Ovary (tissue), 9 donors: Measurements from ENCODE around the gene KRT31. TPM values are rescaled to one million over a fixed set of nuclear protein-coding genes. Genes with fewer than 3 reads are reported as not detected.
"Not testable (repeated sequence)": the region's sequence is repeated elsewhere in the genome, so short reads cannot be mapped to it uniquely, and the experiment has no call there.

Experiments
- DNase-seq, 5 donors: peaks; one replicate each; pipeline ENCODE4 v3.0.0-alpha.2; 2019 to 2020
- H3K27ac ChIP-seq, 2 donors: fragments of 200-600 bp; one replicate each; pipeline versions ENCODE4 v1.5.1 to v1.8.0; 2019 to 2022
- H3K27me3 ChIP-seq: fragments of 200-600 bp; one replicate; pipeline ENCODE4 v1.8.0; 2022
- H3K36me3 ChIP-seq: fragments of 200-600 bp; sonication (generic); one replicate; pipeline ENCODE4 v1.5.1; 2019
- H3K4me1 ChIP-seq: one replicate; pipeline ENCODE4 v1.8.1; 2013; ENCODE audit warnings: mild to moderate bottlenecking, moderate library complexity; ENCODE audit not compliant: insufficient read depth
- H3K4me3 ChIP-seq: fragments of 200-600 bp; sonication (generic); one replicate; pipeline ENCODE4 v1.5.1; 2017
- H3K9me3 ChIP-seq, 2 donors: fragments of 200-600 bp in 1 of 2; sonication (generic) in 1 of 2; one replicate each; pipeline versions ENCODE4 v1.5.1 to v1.8.1; 2013 to 2019; ENCODE audit warnings: mild to moderate bottlenecking in 1 of 2, moderate library complexity in 1 of 2
- CTCF ChIP-seq, 3 donors: fragments of 450-650 bp in 2 of 3; fragments of 200-600 bp in 1 of 3; IDR thresholded peaks; one replicate each; pipeline versions ENCODE4 v1.5.1 to v1.8.0; 2016 to 2022; ENCODE audit warnings: antibody characterized with exemption in 3 of 3, mild to moderate bottlenecking in 1 of 3
- EP300 ChIP-seq: sonication (generic); formaldehyde crosslinking; IDR thresholded peaks from one replicate; pipeline ENCODE4 v1.6.1; 2017; ENCODE audit warnings: antibody characterized with exemption
- POLR2A ChIP-seq: fragments of 450-650 bp; IDR thresholded peaks from one replicate; pipeline ENCODE4 v1.6.1; 2017; ENCODE audit warnings: antibody characterized with exemption, mild to moderate bottlenecking, moderate library complexity
- WGBS, 3 donors: extraction: QIAGEN DNeasy Blood & Tissue Kit in 1 of 3; methylation state at CpG; one replicate each; pipeline versions ENCODE4 v1.1.5 to v1.1.7; 2013 to 2017; 5-methylcytosine and 5-hydroxymethylcytosine counted together
- intact Hi-C, 4 donors: fragments of 100-400 bp; cut with DNase I; formaldehyde crosslinking; loops; one replicate each; pipeline versions ENCODE4 v1.11.0 to v1.15.1; 2022 to 2023
- polyA plus RNA-seq, 2 donors: library from polyadenylated mRNA; stranded (reverse); fragments of 200-250 nt in 1 of 2; fragments of 350-450 nt in 1 of 2; fragmentation: Illumina TruSeq in 1 of 2; extraction: RNeasy Lipid Tissue Mini Kit (QIAGEN cat#74804) in 1 of 2; gene quantifications; one replicate each; pipeline ENCODE4 v1.2.3, GENCODE V29; 2013 to 2014
- total RNA-seq, 7 donors: library from RNA; depleted of rRNA in 2 of 7; stranded (reverse); fragments of >200 nt in 2 of 7; fragmentation: NEBNext Ultra II Directional in 3 of 7; extraction: Animal tissue kit (Norgen Biotek cat#: 25700) in 3 of 7; gene quantifications; one replicate each; pipeline versions ENCODE4 v1.1.0 to v1.2.4, GENCODE V29; 2016 to 2023
- donor health status: DM: no; HTN: no; CAD: no; lungs with moderate emphysema.
- donor health status: DM: no; HTN: no; CAD: no.
- donor health status: Bipolar disorder and iron deficiency.
- donor health status: DM: yes; HTN: yes; CAD: no.
- donor health status: DM: no; HTN: no; CAD: no.
- donor health status: DM: yes; HTN: yes; CAD: no.

The KRT31 gene
- total and polyA plus RNA-seq, 9 donors = not detected

- TF ChIP-seq EP300 (no peak), POLR2A (no peak), CTCF (IDR thresholded peaks at IDR 0.05) (no peak)
- no peak for DNase-seq
- Histone ChIP-seq H3K4me3 (no peak overlapping the region), H3K27me3 (no peaks in the 10 kb centered on the region), H3K9me3 (no peaks in the 10 kb centered on the region), H3K36me3 (no peaks in the 10 kb centered on the region), H3K4me1 (peaks cover 14% of the 10 kb centered on the region), H3K27ac (no peak overlapping the region)
- WGBS, 3 donors = 92 to 96% (median 94%) methylated on average over 7 of the region's 7 CpGs
- intact Hi-C loops = loop anchor here in 1 of 4 donors (10.0 kb wide), 1 partner anchor 492 kb away; no protein-coding TSS in a partner anchor
These were observed 1.1 kb downstream of the KRT31 start for GRCh38 chr17:41396340-41396739.

- Histone ChIP-seq H3K27me3 (no peaks in the 10 kb centered on the region), H3K9me3 (no peaks in the 10 kb centered on the region), H3K4me3 (no peak overlapping the region), H3K27ac (no peak overlapping the region), H3K36me3 (no peaks in the 10 kb centered on the region), H3K4me1 (peaks cover 14% of the 10 kb centered on the region)
- no peak for DNase-seq
- no peak for TF ChIP-seq CTCF (IDR thresholded peaks at IDR 0.05)
- no peak for TF ChIP-seq POLR2A
- TF ChIP-seq EP300 = no peak
- WGBS, 3 donors = 93 to 100% (median 95%) methylated on average over 1 of the region's 1 CpG
- intact Hi-C loops = loop anchor here in 1 of 4 donors (10.0 kb wide), 1 partner anchor 491 kb away; no protein-coding TSS in a partner anchor
These were observed 1.8 kb downstream of the KRT31 start for GRCh38 chr17:41395611-41396010.

GRCh38 chr17:41395044-41395443, 2.4 kb downstream of the KRT31 start:
- not testable (repeated sequence) for DNase-seq, H3K9me3 ChIP-seq, H3K4me3 ChIP-seq, H3K27ac ChIP-seq, H3K27me3 ChIP-seq, H3K36me3 ChIP-seq
- intact Hi-C loops = loop anchor here in 1 of 4 donors (10.0 kb wide), 1 partner anchor 490 kb away; no protein-coding TSS in a partner anchor
- WGBS, 3 donors = 92 to 94% (median 93%) methylated on average over 11 to 12 of the region's 12 CpGs
- peaks cover 14% of the 10 kb centered on the region for H3K4me1 ChIP-seq

DNA sequence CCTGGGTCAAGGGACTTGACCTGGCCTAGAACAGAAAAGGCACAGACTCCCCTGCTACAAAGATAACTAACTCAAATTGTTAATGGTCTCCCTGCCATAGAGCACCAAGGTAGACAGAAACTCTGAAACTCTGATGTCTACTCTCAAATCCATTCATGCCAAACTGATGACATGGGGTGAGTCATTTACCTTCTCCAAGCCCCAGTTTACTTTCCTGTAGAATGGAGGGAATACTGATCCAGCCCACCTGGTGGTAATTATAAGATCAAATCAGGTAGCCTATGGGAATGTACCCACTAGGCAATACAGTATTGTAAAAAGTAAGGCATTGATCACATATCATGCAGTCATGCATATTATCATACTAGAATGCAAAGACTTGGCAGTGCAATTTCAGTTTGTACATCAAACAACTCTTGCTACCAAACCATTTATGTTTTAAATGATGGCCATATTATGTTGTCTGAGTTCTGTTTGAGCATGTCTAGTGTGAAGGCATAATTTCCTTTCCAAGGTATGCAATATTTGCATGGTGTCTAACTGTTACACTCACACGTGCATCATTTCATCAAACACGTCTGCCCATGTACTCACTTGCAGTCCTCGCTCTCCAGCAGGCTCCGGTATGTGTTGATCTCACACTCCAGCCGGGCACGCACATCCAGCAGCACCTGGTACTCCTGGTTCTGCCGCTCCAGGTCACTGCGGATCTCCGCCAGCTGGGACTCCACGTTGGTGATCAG, 3.0 kb downstream of the KRT31 start:
- no peaks in the 10 kb centered on the region for H3K27me3 ChIP-seq
- WGBS, 3 donors = 91 to 95% (median 91%) methylated on average over 10 of the region's 10 CpGs
- peaks cover 14% of the 10 kb centered on the region for H3K4me1 ChIP-seq
- TF ChIP-seq CTCF (IDR thresholded peaks at IDR 0.05) (no peak), POLR2A (no peak), EP300 (no peak)
- H3K9me3 ChIP-seq = no peaks in the 10 kb centered on the region
- no peaks in the 10 kb centered on the region for H3K36me3 ChIP-seq
- H3K27ac ChIP-seq = no peak overlapping the region
- intact Hi-C loops = loop anchor here in 1 of 4 donors (10.0 kb wide), 1 partner anchor 490 kb away; no protein-coding TSS in a partner anchor
- H3K4me3 ChIP-seq = no peak overlapping the region
- DNase-seq = no peak

- DNase-seq = no peak
- no peak overlapping the region for H3K27ac ChIP-seq
- no peaks in the 10 kb centered on the region for H3K9me3 ChIP-seq
- peaks cover 14% of the 10 kb centered on the region for H3K4me1 ChIP-seq
- intact Hi-C loops = loop anchor here in 1 of 4 donors (10.0 kb wide), 1 partner anchor 489 kb away; no protein-coding TSS in a partner anchor
- 73 to 84% (median 82%) methylated on average over 10 of the region's 10 CpGs for WGBS, 3 donors
- H3K36me3 ChIP-seq = no peaks in the 10 kb centered on the region
- TF ChIP-seq CTCF (IDR thresholded peaks at IDR 0.05) = no peak
- TF ChIP-seq EP300 = no peak
- no peak for TF ChIP-seq POLR2A
- no peaks in the 10 kb centered on the region for H3K27me3 ChIP-seq
- no peak overlapping the region for H3K4me3 ChIP-seq
These were observed 3.6 kb downstream of the KRT31 start for GRCh38 chr17:41393826-41394225.
